Osteocyte (in vitro differentiated cells): Measurements from ENCODE around the gene NUDT15. TPM values are rescaled to one million over a fixed set of nuclear protein-coding genes. Genes with fewer than 3 reads are reported as not detected.

Experiments
- DNase-seq: peaks from one replicate; pipeline ENCODE4 v3.0.0; 2021; ENCODE audit warnings: mixed read lengths; ENCODE audit not compliant: unreplicated experiment; ENCODE audit errors: extremely low spot score
- H3K27ac Mint-ChIP-seq: one replicate; pipeline ENCODE4 v1.8.0; 2021; ENCODE audit warnings: mild to moderate bottlenecking, mixed read lengths; ENCODE audit not compliant: unreplicated experiment
- H3K27me3 Mint-ChIP-seq: one replicate; pipeline ENCODE4 v1.8.0; 2021; ENCODE audit warnings: mixed read lengths; ENCODE audit not compliant: unreplicated experiment
- H3K36me3 Mint-ChIP-seq: one replicate; pipeline ENCODE4 v1.8.0; 2021; ENCODE audit warnings: mixed read lengths; ENCODE audit not compliant: unreplicated experiment
- H3K4me1 Mint-ChIP-seq: one replicate; pipeline ENCODE4 v1.8.0; 2021; ENCODE audit warnings: mixed read lengths; ENCODE audit not compliant: unreplicated experiment
- H3K4me3 Mint-ChIP-seq: one replicate; pipeline ENCODE4 v1.8.0; 2021; ENCODE audit warnings: mild to moderate bottlenecking, moderate library complexity, mixed read lengths; ENCODE audit not compliant: unreplicated experiment
- H3K9me3 Mint-ChIP-seq: one replicate; pipeline ENCODE4 v1.8.0; 2021; ENCODE audit warnings: mixed read lengths; ENCODE audit not compliant: unreplicated experiment
- total RNA-seq: library from RNA; stranded (reverse); gene quantifications from 2 replicates; pipeline ENCODE4 v1.2.1, GENCODE V29; 2021
- TF ChIP-seq, protein P1 (sequence below): fragments of 200-600 bp; sonication (generic); IDR thresholded peaks from 2 replicates; pipeline ENCODE4 v1.5.0; 2021; ENCODE audit warnings: antibody characterized with exemption, mild to moderate bottlenecking, moderate library complexity

NUDT15 gene
- total RNA-seq, 1 donor from 2014 or later, result 9.0 TPM

DNA sequence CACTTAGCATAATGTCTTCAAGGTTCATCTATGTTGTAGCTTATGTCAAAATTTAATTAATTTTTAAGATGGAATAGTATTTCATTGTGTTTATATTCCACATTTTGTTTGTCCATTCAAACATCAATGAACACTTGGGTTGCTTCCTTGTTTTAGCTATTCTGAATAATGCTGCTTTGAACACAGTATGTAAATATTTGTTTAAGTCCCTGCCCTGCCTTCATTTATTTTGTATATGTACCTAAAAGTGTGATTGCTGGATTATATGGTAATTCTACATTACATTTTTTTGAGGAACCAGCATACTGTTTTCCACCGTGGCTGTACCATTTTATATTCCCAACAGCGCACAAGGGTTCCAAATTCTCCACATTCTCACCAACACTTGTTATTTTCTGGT, 18.9 kb upstream of the NUDT15 start:
- TF ChIP-seq, protein P1, sequence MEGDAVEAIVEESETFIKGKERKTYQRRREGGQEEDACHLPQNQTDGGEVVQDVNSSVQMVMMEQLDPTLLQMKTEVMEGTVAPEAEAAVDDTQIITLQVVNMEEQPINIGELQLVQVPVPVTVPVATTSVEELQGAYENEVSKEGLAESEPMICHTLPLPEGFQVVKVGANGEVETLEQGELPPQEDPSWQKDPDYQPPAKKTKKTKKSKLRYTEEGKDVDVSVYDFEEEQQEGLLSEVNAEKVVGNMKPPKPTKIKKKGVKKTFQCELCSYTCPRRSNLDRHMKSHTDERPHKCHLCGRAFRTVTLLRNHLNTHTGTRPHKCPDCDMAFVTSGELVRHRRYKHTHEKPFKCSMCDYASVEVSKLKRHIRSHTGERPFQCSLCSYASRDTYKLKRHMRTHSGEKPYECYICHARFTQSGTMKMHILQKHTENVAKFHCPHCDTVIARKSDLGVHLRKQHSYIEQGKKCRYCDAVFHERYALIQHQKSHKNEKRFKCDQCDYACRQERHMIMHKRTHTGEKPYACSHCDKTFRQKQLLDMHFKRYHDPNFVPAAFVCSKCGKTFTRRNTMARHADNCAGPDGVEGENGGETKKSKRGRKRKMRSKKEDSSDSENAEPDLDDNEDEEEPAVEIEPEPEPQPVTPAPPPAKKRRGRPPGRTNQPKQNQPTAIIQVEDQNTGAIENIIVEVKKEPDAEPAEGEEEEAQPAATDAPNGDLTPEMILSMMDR, result no peak
- no peak overlapping the region for H3K4me3 Mint-ChIP-seq
- H3K27me3 Mint-ChIP-seq, result no peaks in the 10 kb centered on the region
- no peaks in the 10 kb centered on the region for H3K4me1 Mint-ChIP-seq
- H3K36me3 Mint-ChIP-seq, result peaks cover 4% of the 10 kb centered on the region
- H3K9me3 Mint-ChIP-seq, result peaks cover 5% of the 10 kb centered on the region
- no peak for DNase-seq
- no peak overlapping the region for H3K27ac Mint-ChIP-seq

DNA sequence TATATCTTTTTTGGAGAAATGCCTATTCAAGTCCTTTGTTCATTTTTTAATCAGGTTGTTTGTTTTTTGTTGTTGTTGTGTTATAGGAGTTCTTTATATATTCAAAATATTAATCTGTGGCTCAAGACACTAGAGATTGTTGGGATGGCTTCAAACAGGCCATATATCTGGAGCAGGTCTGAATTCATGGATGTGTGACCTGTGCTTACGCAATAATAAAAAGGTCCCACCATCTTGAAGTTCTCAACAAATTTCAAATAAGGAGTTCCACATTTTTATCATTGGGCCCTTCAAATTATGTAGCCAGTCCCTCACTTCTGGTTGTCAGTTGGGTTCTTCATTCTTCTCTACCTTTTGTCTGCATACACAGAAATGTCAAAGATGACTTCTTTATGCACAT, 17.7 kb upstream of the NUDT15 start:
- no peaks in the 10 kb centered on the region for H3K27me3 Mint-ChIP-seq
- peaks cover 5% of the 10 kb centered on the region for H3K9me3 Mint-ChIP-seq
- TF ChIP-seq, protein P1, result no peak
- H3K27ac Mint-ChIP-seq, result no peak overlapping the region
- DNase-seq, result no peak
- H3K4me3 Mint-ChIP-seq, result no peak overlapping the region
- H3K4me1 Mint-ChIP-seq, result no peaks in the 10 kb centered on the region
- peaks cover 4% of the 10 kb centered on the region for H3K36me3 Mint-ChIP-seq

DNA sequence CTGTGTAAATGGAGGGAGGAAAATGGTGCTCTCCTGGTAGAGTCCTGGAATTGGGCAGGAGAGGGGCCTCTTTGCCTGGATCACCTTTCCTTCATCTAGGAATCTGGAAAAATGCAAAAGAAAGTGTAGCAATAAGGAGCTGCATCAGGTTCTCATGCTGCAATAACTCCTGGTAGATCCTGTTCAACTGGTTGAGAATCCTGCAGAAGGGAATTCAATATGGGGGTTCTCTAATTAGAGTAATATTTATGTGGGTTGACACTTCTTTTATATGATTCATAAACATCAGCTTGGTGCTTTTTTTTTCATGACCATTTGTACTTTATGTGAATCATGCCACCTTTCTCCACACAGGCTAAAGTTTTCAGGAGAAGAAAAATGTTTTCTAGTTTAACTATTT, 9.5 kb upstream of the NUDT15 start:
- TF ChIP-seq, protein P1, result no peak
- Mint-ChIP-seq H3K36me3 (peaks cover 7% of the 10 kb centered on the region), H3K4me3 (no peak overlapping the region), H3K9me3 (peaks cover 16% of the 10 kb centered on the region), H3K27ac (no peak overlapping the region), H3K4me1 (no peaks in the 10 kb centered on the region), H3K27me3 (no peaks in the 10 kb centered on the region)
- DNase-seq, result no peak

DNA sequence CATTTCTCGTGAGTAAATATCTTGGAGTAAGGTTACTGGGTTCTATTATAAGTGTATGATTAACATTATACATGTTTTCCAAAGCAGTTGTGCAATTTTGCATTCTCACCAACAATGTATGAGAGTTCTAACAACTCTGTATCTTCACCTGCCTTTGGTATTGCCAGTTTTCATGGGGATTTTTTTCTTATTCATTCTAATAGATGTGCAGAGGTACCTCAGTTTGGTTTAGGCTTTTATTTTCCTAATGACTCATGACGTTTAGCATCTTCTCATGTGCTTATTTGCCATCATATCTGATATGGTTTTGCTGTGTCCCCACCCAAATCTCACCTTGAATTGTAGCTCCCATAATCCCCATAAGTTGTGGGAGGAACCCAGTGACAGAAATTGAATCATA, 7.7 kb upstream of the NUDT15 start:
- H3K27ac Mint-ChIP-seq, result no peak overlapping the region
- H3K9me3 Mint-ChIP-seq, result peaks cover 11% of the 10 kb centered on the region
- H3K4me3 Mint-ChIP-seq, result no peak overlapping the region
- TF ChIP-seq, protein P1, result no peak
- no peaks in the 10 kb centered on the region for H3K4me1 Mint-ChIP-seq
- H3K27me3 Mint-ChIP-seq, result no peaks in the 10 kb centered on the region
- DNase-seq, result no peak
- peaks cover 9% of the 10 kb centered on the region for H3K36me3 Mint-ChIP-seq

DNA sequence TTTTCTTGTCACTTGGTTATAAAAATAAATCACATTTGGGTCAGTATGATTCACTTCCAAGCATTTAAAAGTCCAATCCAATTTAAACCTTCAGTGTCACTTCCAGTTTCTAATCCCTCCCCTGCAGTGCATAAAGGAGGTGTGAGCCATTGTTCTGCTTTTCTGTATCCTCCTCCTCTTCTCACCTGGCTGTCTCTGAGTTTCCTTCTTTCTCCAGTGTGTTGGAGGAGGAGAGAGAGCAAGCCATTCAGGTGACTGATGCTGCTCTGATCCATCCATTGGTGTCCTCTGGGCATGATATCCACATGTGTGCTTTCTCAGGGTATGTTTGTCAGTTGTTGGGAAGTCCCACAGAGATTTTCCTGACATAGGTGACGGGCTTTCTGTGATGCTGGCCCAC, 1.2 kb downstream of the NUDT15 start:
- DNase-seq, result no peak
- TF ChIP-seq, protein P1, result no peak
- Mint-ChIP-seq H3K27me3 (no peaks in the 10 kb centered on the region), H3K36me3 (peaks cover 11% of the 10 kb centered on the region), H3K4me1 (peaks cover 32% of the 10 kb centered on the region), H3K27ac (peak overlapping the region; percentile 99), H3K4me3 (peak overlapping the region; percentile 80), H3K9me3 (no peaks in the 10 kb centered on the region)
